SH-SY5Y (cell line): Measurements from ENCODE around the gene PCNT.

Experiments
- GATA2 ChIP-seq: IDR thresholded peaks from 2 replicates; pipeline ENCODE4 v1.6.1; 2011; ENCODE audit warnings: mild to moderate bottlenecking, low read depth, low read length
- GATA3 ChIP-seq: IDR thresholded peaks from 2 replicates; pipeline ENCODE4 v1.6.1; 2011; ENCODE audit warnings: low read depth, mild to moderate bottlenecking, low read length, moderate library complexity

DNA sequence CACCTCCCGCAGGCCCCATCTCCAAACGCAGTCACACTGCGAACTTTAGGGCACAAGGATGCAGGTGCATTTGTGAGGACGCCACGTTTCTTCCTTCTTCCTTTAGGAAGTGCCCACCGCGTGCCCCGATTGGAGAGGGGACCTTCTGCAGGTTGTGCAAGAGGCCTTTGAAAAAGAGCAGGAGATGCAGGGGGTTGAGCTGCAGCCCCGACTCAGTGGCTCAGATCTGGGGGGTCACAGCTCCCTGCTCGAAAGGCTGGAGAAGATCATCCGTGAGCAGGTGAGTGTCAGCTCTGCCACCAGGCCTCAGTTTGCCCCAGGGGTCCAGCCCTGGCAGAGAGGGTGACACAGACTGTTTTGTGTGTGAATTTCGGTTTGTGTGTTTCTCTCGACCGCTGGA, 103.6 kb downstream of the PCNT start:
- TF ChIP-seq GATA2 (no peak), GATA3 (no peak)
